ENCODE data around the gene RNPS1. TPM values are rescaled to one million over a fixed set of nuclear protein-coding genes. Genes with fewer than 3 reads are reported as not detected.

RNPS1 gene
- total RNA-seq, 2 experiments from 2014 or later = 225 to 339 TPM

- Histone ChIP-seq H2AFZ (ENCODE audit: low read length) (no peak within 1 kb of the TSS), H3K4me3 (ENCODE audit: low read depth, low read length, poor library complexity, severe bottlenecking) (no peak within 1 kb of the TSS), H3K9me3 (ENCODE audit: low read length) (no peaks in the 10 kb centered on the region), H4K20me1 (ENCODE audit: insufficient read depth, low read length) (peaks cover 13% of the 10 kb centered on the region; the same call in 1 of the 2 replicates), H3K27ac (ENCODE audit: low read depth, low read length, poor library complexity, severe bottlenecking) (no peak within 1 kb of the TSS), H3K36me3 (ENCODE audit: insufficient read depth, low read length) (peaks cover 46% of the 10 kb centered on the region), H3K4me1 (ENCODE audit: insufficient read depth, low read length, poor library complexity, severe bottlenecking) (peaks cover 26% of the 10 kb centered on the region), H3K9me2 (ENCODE audit: insufficient read depth, low read length) (no peaks in the 10 kb centered on the region), H3K4me2 (ENCODE audit: low read length) (peak within 1 kb of the TSS; percentile 78; the same call in 1 of the 2 replicates), H3K79me2 (ENCODE audit: insufficient read depth, low read depth, low read length) (peaks cover 30% of the 10 kb centered on the region; the same call in 1 of the 2 replicates)
- no TSS peak for BruUV-seq (replicated peaks)
- intact Hi-C loops (cut with micrococcal nuclease; ENCODE audit: unreplicated experiment) = no loop called here
- DNase-seq (ENCODE audit: low spot score) = no peak
- POLR2A ChIA-PET = no interaction called here
- no peak for TF ChIP-seq EZH2phosphoT487 (IDR thresholded peaks at IDR 0.05; ENCODE audit: borderline replicate concordance, low read depth, low read length)
- TF ChIP-seq CTCF (conservative IDR thresholded peaks at IDR 0.05; ENCODE audit: low read length) = no peak
- CTCF ChIA-PET (ENCODE audit: unreplicated experiment) = no interaction called here
These were observed 57.2 kb downstream of the RNPS1 start, which contains the start of gene BRICD5 for GRCh38 chr16:2210386-2211365. Gene BRICD5 (minus strand): TSS chr16:2210863. CDS start chr16:2210833, 30 bp downstream.

DNA sequence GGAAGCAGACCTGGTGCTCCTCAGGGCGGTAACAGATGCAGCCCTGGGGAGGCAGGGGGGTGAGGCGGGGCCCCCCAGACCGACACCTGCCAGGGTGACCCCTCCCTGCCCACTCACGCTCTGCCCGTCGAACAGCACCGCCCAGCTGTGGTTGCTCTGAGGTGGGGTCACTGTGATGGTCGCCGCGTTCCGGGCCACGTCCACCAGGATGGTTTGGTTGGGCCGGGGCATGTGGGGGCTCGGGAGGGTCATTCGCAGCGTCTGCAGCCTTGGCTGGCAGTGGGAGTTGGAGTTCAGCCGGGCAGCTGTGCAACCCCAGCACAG lies 58.0 kb downstream of the RNPS1 start:
- TF ChIP-seq EZH2phosphoT487 (IDR thresholded peaks at IDR 0.05; ENCODE audit: borderline replicate concordance, low read depth, low read length) (no peak), CTCF (conservative IDR thresholded peaks at IDR 0.05; ENCODE audit: low read length) (no peak)
- Histone ChIP-seq H2AFZ (ENCODE audit: low read length) (no peak overlapping the region), H3K4me3 (ENCODE audit: low read depth, low read length, poor library complexity, severe bottlenecking) (no peak overlapping the region), H3K79me2 (ENCODE audit: insufficient read depth, low read depth, low read length) (peaks cover 26% of the 10 kb centered on the region; the same call in 1 of the 2 replicates), H3K9me2 (ENCODE audit: insufficient read depth, low read length) (no peaks in the 10 kb centered on the region), H3K27ac (ENCODE audit: low read depth, low read length, poor library complexity, severe bottlenecking) (no peak overlapping the region), H4K20me1 (ENCODE audit: insufficient read depth, low read length) (peaks cover 13% of the 10 kb centered on the region; the same call in 1 of the 2 replicates), H3K4me1 (ENCODE audit: insufficient read depth, low read length, poor library complexity, severe bottlenecking) (peaks cover 26% of the 10 kb centered on the region), H3K36me3 (ENCODE audit: insufficient read depth, low read length) (peaks cover 46% of the 10 kb centered on the region), H3K9me3 (ENCODE audit: low read length) (no peaks in the 10 kb centered on the region), H3K4me2 (ENCODE audit: low read length) (no peak overlapping the region)
- no peak for DNase-seq (ENCODE audit: low spot score)
- POLR2A ChIA-PET = no interaction called here
- CTCF ChIA-PET (ENCODE audit: unreplicated experiment) = no interaction called here
- no TSS peak for BruUV-seq (replicated peaks)
- intact Hi-C loops (cut with micrococcal nuclease; ENCODE audit: unreplicated experiment) = no loop called here

Data from OCI-LY7 (cell line).